H7 (cell line): ENCODE data around the gene AKT3. TPM values are rescaled to one million over a fixed set of nuclear protein-coding genes. Genes with fewer than 3 reads are reported as not detected.
A peak's percentile ranks its signal among the peaks of the same experiment; 100 is the strongest.
"Not testable (repeated sequence)": the region's sequence is repeated elsewhere in the genome, so short reads cannot be mapped to it uniquely, and the experiment has no call there.

ENCODE experiments used
- DNase-seq: peaks from one replicate; pipeline ENCODE4 v3.0.0; 2012
- H3K27me3 ChIP-seq: 2 replicates; pipeline ENCODE4 v1.6.0; 2011; ENCODE audit warnings: mild to moderate bottlenecking, low read length; ENCODE audit not compliant: control insufficient read depth, insufficient read depth
- H3K36me3 ChIP-seq: replicated peaks from 2 replicates; pipeline ENCODE4 v1.5.1; 2011; ENCODE audit warnings: low read length; ENCODE audit not compliant: control insufficient read depth, insufficient read depth
- H3K4me3 ChIP-seq: 2 replicates; pipeline ENCODE4 v1.5.1; 2011; ENCODE audit warnings: low read depth, mild to moderate bottlenecking, control low read depth, low read length, moderate library complexity; ENCODE audit not compliant: insufficient read depth
- total RNA-seq: library from RNA; depleted of rRNA; stranded (reverse); fragments of >200 nt; shearing (Covaris generic); gene quantifications from 2 replicates; pipeline ENCODE4 v1.2.3, GENCODE V29; 2014

AKT3 gene
- total RNA-seq, 1 experiment from 2014 or later = 15.0 TPM

DNA sequence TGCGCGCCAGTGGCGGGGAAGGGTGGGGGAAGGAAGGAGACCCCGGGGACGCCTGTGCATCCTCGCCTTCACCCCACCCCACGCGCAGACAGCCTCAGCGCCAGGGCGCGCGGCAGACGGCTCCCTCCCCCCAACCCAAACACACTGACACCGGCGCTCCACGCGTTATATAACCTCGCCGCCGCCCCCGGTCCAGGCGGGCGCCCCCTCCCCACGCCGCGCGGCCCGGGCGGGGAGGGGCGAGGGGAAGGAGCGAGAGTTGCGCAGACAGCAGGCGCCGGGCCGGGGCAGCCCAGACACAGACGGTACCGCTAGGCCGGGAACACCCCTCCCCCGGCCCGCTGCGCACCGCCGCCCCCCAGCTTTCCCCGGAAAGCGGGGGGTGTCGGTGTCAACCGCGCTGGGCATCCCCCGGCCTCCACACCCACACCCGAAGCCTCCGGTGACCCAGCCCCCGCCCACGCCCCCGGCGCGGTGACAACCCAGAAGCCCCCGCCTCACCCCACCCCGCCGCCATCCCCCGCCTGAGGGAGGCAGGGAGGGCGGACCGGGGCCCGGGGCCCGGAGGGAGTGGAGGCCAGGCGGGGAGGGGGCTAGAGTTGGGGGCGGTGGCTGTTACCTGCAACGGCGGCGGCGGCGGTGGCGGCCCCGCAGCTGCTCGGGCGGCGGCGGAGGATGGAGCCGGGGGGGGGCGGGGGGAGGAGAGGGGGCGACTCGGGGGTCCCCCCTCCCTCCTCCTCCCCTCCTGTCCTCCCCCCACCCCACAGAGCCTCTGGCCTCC, 432 bp downstream of the AKT3 start:
- DNase-seq = peak; percentile 81

DNA sequence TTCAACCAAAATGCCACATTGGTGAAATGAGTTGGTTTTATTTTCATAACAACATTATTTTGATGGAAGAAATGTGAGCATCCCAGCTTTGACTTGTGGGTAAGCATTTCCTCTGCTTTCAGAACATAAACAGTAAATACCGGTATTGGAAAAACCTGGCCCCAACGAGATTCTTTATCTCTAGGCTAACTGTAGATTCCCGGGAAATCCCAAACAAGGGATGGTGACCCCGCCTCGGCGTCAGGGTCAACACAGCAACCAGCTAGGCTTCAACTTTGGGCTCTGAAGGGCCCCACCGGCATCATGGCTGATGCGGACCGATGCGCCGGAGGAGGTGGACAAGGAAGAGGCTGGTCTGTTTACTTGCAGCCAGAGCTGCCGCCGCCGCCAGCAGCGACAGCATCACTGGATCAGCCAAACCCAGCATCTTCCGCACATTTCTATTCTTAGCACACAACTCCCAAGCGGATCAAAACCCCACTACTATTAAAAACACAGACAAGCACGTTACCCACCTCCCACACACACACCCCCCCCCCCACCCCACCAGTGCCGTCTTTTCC, 1.1 kb downstream of the AKT3 start:
- no peaks in the 10 kb centered on the region for H3K36me3 ChIP-seq
- peak; percentile 44 for DNase-seq
- H3K27me3 ChIP-seq = no peaks in the 10 kb centered on the region
- H3K4me3 ChIP-seq = peak overlapping the region; percentile 73

More for the DNA sequence above, 432 bp downstream of the AKT3 start:
- H3K4me3 ChIP-seq = peak overlapping the region; percentile 73
- H3K36me3 ChIP-seq = no peaks in the 10 kb centered on the region
- H3K27me3 ChIP-seq = no peaks in the 10 kb centered on the region

DNA sequence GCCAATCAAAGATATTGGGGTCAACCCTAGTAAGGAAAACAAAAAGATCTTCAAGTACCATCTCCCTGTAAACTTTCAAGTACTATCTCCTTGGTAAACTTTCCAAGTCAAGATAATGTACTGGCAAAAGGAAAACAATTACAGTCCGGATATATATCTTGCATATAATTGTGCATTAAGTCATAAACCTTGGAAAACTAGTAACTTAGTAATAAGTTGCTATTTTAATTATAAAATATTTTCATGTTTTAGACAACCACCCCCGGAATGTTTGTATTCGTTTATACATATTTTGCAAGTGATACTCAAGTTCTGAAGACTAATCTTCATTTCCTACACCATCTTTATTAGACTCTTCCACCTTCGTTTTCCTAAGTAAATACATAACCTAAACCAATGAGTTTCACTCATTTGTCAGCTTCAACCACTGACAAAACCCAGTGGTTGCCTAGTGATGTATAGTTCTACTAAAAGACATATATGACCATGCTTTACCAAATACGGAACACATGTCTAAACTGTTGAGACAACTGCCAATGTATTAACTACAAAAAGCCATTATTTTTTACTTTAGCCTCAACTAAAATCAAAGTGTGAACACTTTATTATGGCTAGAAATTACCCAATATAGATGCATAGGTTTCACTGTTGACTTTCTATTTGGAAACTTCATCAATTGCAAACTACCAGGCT, 1.7 kb downstream of the AKT3 start:
- H3K4me3 ChIP-seq = peak overlapping the region; percentile 73
- no peak for DNase-seq
- H3K27me3 ChIP-seq = no peaks in the 10 kb centered on the region
- H3K36me3 ChIP-seq = no peaks in the 10 kb centered on the region

DNA sequence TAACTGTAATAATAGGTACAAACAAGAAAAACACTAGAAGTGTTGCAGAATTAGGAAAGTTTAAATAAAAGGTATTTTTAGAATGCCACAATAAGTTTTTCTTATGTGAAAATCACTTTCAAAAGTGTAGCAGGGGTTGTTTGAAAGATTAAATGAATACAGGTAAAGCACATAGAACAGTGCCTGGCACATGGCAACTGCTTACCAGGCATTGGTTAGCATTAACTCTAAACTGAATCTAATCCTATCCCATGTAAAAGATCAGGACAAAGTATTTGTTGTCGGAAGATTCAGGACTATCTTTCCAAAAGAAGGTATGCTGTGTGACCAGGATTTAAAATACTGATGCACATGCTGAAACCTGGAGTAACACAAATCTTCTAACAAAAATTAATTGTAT, 3.3 kb downstream of the AKT3 start:
- Histone ChIP-seq H3K27me3 (no peaks in the 10 kb centered on the region), H3K36me3 (no peaks in the 10 kb centered on the region), H3K4me3 (no peak overlapping the region)
- no peak for DNase-seq

DNA sequence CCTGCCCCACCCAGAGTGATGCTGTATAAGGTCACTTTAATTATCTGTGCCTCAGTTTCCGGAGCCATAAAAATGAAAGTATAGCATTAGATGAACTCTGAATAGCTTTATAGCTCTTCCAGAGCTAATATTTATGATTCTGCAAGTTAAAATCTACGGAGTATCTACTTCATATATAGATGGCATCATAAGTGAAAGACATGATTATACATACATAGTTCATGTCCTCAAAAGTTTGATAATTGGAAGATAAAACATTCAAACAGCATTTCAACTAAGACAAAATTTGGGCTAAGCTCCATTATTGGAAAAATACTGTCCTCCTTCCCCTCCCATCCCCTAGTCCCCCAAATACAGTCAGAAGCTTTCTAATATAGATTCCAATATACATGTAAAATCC, 4.2 kb downstream of the AKT3 start:
- H3K27me3 ChIP-seq = no peaks in the 10 kb centered on the region
- no peak overlapping the region for H3K4me3 ChIP-seq
- H3K36me3 ChIP-seq = no peaks in the 10 kb centered on the region
- DNase-seq = no peak

DNA sequence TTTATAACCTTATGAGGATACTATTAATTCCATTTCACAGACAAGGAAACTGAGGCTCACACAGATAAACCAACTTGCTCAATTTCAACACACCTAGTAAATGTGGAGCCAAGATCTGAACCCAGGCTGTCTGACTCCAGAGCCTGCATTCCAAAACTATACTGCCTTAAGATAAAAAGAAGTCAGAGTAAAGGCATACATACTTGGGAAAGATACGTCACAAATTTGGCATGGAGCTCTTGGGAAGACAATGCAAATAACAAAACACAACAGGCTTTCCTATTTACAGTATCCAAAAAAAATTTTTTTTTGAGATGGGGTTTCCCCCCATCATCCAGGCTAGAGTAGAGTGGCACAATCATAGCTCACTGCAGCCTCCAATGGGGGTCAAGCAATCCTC, 5.9 kb downstream of the AKT3 start:
- H3K36me3 ChIP-seq = no peaks in the 10 kb centered on the region
- no peak overlapping the region for H3K4me3 ChIP-seq
- DNase-seq = no peak
- no peaks in the 10 kb centered on the region for H3K27me3 ChIP-seq

DNA sequence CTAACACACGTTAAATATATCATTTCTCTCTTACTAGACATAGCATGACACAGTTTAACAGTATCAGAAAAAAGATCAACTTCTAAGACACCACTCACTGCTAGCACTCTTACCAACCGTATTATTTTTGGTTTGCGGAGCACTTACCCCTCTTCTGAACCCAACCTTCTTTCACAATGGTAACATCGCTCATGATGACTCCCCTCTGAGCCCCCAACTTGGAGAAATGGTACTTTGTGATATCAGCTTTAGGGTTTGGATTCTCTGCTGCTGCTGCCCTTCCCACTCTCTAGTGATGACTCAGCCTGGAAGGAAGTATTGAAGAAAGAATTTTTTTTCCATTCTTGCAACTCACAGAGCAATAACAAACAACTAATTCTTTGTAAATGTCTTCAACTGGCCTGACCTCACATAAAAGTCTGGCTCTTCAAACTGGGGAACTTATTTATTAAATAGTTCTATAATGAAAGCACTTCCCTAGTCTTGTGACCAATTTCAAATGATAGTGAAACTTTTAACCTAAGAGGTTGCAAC, 7.0 kb downstream of the AKT3 start:
- no peak overlapping the region for H3K4me3 ChIP-seq
- DNase-seq = no peak
- no peaks in the 10 kb centered on the region for H3K36me3 ChIP-seq
- H3K27me3 ChIP-seq = no peaks in the 10 kb centered on the region

DNA sequence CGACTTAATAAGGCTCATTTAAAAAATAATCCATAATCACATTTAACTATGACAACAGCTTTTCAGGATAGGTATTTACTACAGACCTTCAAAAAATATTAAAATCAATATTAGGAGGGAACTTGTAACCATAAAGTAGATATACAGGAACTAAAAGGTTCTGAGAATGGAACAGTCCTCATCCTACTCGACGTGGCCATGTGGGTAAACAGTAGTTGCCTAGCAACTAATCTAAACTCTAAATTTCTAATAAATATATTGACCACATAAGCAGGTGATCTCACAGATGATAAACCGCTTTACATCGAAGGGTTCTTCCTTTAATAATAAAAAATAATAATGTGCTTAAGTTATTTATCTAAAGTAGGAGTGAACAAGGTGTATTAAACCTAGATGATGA, 7.9 kb downstream of the AKT3 start:
- no peaks in the 10 kb centered on the region for H3K36me3 ChIP-seq
- H3K4me3 ChIP-seq = no peak overlapping the region
- no peak for DNase-seq
- no peaks in the 10 kb centered on the region for H3K27me3 ChIP-seq

DNA sequence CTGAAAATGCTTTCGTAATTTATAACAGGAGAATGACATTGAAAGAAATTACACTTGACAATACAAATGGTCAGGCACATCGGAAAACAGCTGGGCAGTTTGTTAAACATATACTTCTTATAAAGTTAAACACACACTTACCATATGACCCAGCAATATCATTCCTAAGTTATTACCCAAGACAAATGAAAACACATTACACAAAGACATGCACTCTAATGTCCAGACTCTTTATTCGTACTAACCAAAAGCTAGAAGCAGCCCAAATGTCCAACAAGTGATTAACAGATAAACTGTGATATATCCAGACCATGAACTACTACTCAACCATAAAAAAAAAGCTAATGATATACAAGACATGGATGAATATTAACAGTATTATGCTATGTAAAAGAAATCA, 8.5 kb downstream of the AKT3 start:
- no peak for DNase-seq
- Histone ChIP-seq H3K27me3 (no peaks in the 10 kb centered on the region), H3K36me3 (no peaks in the 10 kb centered on the region), H3K4me3 (no peak overlapping the region)

DNA sequence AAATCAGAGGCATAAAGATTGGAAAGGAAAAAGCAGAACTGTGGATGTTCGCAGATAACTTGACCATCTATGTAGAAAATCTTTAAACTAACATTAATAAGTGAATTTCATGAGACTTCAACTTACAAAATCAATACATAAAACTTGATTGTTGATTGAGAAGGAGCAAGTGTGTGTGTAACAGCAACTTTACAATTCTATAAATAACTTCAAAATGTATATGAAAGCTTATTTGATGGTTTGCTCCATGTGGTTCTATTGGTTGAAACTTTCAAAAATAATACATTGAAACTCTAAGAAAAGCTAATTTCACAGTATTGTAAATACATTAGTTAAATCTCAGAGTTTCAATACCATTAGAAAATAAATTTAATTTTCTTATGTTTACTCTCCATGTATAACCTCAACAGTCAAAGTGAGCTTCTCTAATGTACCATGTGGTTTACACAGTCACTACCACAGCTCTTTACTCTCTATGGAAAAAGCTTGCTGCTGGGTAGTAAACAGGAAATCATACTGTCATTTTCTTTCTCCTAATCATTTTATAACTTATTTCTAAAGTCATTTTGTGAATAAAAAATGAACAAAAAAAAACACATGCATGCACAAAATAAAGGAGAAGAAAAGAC, 12.0 kb downstream of the AKT3 start:
- H3K27me3 ChIP-seq = no peaks in the 10 kb centered on the region
- no peak for DNase-seq
- H3K4me3 ChIP-seq = no peak overlapping the region
- H3K36me3 ChIP-seq = no peaks in the 10 kb centered on the region

DNA sequence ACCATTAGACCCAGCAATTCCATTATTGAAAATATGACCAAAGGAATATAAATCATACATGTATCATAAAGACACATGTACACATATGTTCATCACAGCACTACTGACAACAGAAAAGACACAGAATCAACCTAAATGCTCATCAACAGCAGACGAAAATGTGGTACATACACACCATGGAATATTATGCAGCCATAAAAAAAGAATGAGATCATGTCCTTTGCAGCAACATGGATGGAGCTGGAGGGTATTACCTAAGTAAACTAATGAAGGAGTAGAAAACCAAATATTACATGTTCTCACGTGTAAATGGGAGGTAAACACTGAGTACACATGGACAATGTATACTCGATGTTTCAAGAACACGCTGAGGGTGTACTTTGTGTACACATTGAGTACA, 15.9 kb downstream of the AKT3 start:
- Histone ChIP-seq H3K36me3 (no peaks in the 10 kb centered on the region), H3K4me3 (no peak overlapping the region), H3K27me3 (no peaks in the 10 kb centered on the region)
- no peak for DNase-seq

DNA sequence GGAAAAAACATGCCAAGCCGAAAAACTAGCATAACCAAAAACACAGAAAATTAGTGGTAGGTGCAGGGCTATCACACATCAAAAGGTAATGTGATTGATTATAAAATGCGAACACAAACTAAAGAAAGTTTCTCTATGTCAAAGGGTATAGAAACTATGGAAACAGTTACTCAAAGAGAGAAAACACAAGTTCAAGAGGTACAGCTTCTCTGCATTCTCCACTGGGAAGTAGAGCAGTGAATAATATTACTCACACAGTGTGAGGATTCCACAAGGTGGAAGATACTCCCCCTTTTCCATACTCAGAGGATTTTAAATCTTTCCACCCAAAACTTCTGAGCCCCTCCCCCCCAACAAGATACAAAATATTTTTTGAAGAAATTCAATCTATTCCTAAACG, 18.6 kb downstream of the AKT3 start:
- Histone ChIP-seq H3K36me3 (no peaks in the 10 kb centered on the region), H3K4me3 (no peak overlapping the region), H3K27me3 (no peaks in the 10 kb centered on the region)
- no peak for DNase-seq

DNA sequence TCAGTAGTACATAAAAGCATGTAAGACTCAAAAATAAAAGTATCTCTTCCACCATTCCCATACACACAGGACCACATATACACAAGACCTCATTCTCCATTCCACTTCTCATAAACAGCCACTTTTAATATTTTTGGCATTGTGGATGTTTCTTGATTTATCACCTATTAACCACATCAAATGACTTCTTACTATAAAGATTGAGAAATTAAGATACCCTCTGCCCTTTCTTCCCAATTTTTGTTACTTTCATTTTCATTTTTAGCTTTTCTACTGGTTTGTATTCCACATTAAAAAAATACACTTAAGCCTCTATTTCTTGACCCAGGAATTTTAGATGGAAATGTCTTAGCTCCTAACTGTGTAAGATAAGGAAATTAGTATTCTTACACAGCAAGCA, 22.8 kb downstream of the AKT3 start:
- Histone ChIP-seq H3K36me3 (no peaks in the 10 kb centered on the region), H3K27me3 (no peaks in the 10 kb centered on the region), H3K4me3 (no peak overlapping the region)
- no peak for DNase-seq

DNA sequence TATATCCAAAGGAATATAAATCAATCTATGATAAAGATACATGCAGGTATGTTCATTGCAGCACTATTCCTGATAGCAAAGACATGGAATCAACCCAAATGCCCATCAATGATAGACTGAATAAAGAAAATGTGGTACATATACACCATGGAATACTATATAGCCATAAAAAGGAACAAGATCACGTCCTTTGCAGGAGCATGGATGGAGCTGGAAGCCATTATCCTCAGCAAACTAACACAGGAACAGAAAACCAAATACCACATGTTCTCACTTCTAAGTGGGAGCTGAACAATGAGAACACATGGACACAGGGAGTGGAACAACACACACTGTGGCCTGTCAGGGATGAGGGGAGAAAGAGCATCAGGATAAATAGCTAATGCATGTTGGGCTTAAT, 25.1 kb downstream of the AKT3 start:
- H3K36me3 ChIP-seq, DNase-seq, H3K27me3 ChIP-seq, H3K4me3 ChIP-seq: not testable (repeated sequence)
